MM.1S (cell line): Measurements from ENCODE around the gene KCNQ2.

ENCODE experiments used
- DNase-seq: peaks from one replicate; pipeline ENCODE4 v3.0.0-alpha.2; 2015
- H2AFZ ChIP-seq: fragments of 300-600 bp; sonication (generic); 2 replicates; pipeline ENCODE4 v1.6.0; 2016; ENCODE audit warnings: antibody characterized with exemption, low read length
- H3F3A ChIP-seq: fragments of 300-600 bp; sonication (generic); 2 replicates; pipeline ENCODE4 v1.6.1; 2016; ENCODE audit warnings: mild to moderate bottlenecking, antibody characterized with exemption, low read length, moderate library complexity, mixed read lengths; ENCODE audit not compliant: insufficient read depth
- H3K27ac ChIP-seq: fragments of 300-600 bp; sonication (generic); 2 replicates; pipeline ENCODE4 v1.5.1; 2016; ENCODE audit warnings: mild to moderate bottlenecking, low read length
- H3K27me3 ChIP-seq: fragments of 300-600 bp; sonication (generic); replicated peaks from 2 replicates; pipeline ENCODE4 v1.6.0; 2016; ENCODE audit warnings: low read length; ENCODE audit not compliant: insufficient read depth
- H3K36me3 ChIP-seq: fragments of 300-600 bp; sonication (generic); replicated peaks from 2 replicates; pipeline ENCODE4 v1.6.1; 2016; ENCODE audit warnings: mild to moderate bottlenecking, low read length, mixed read lengths; ENCODE audit not compliant: insufficient read depth
- H3K4me1 ChIP-seq: fragments of 300-600 bp; sonication (generic); 2 replicates; pipeline ENCODE4 v1.6.1; 2016; ENCODE audit warnings: low read length, mixed read lengths
- H3K4me2 ChIP-seq: fragments of 300-600 bp; sonication (generic); 2 replicates; pipeline ENCODE4 v1.6.0; 2016; ENCODE audit warnings: low read depth, low read length
- H3K4me3 ChIP-seq: fragments of 300-600 bp; sonication (generic); 2 replicates; pipeline ENCODE4 v1.5.1; 2016; ENCODE audit warnings: low read length, mixed read lengths
- H3K79me2 ChIP-seq: fragments of 300-600 bp; sonication (generic); 2 replicates; pipeline ENCODE4 v1.6.1; 2016; ENCODE audit warnings: mixed run types, low read length, mixed read lengths
- H3K9ac ChIP-seq: fragments of 300-600 bp; sonication (generic); 2 replicates; pipeline ENCODE4 v1.6.1; 2016; ENCODE audit warnings: low read length, mixed read lengths
- H3K9me2 ChIP-seq: fragments of 300-600 bp; sonication (generic); replicated peaks from 2 replicates; pipeline ENCODE4 v1.6.1; 2016; ENCODE audit warnings: mild to moderate bottlenecking, low read length, mixed read lengths; ENCODE audit not compliant: insufficient read depth
- H3K9me3 ChIP-seq: fragments of 300-600 bp; sonication (generic); replicated peaks from 2 replicates; pipeline ENCODE4 v1.6.1; 2016; ENCODE audit warnings: mild to moderate bottlenecking, low read length, mixed read lengths; ENCODE audit not compliant: insufficient read depth
- H4K20me1 ChIP-seq: fragments of 300-600 bp; sonication (generic); 2 replicates; pipeline ENCODE4 v1.6.1; 2016; ENCODE audit warnings: mild to moderate bottlenecking, low read length, moderate library complexity, mixed read lengths; ENCODE audit not compliant: insufficient read depth
- CTCF ChIP-seq: fragments of 300-600 bp; sonication (generic); IDR thresholded peaks from 2 replicates; pipeline ENCODE4 v1.5.1; 2016; ENCODE audit warnings: antibody characterized with exemption, low read length, mixed read lengths
- EZH2 ChIP-seq: fragments of 300-600 bp; sonication (generic); optimal IDR thresholded peaks from 2 replicates; pipeline ENCODE3; 2017; ENCODE audit warnings: low read depth, mild to moderate bottlenecking, antibody characterized with exemption, low read length, mixed read lengths
- EZH2phosphoT487 ChIP-seq: fragments of 300-600 bp; sonication (generic); IDR thresholded peaks from 2 replicates; pipeline ENCODE4 v1.6.1; 2018; ENCODE audit warnings: antibody characterized with exemption, low read length

The KCNQ2 gene

GRCh38 chr20:63368151-63368550 is 104.3 kb downstream of the KCNQ2 start:
- Histone ChIP-seq H3K79me2 (no peaks in the 10 kb centered on the region), H3K27ac (no peak overlapping the region), H3K27me3 (peaks cover 91% of the 10 kb centered on the region), H3K4me2 (no peak overlapping the region), H3F3A (no peaks in the 10 kb centered on the region), H3K9me2 (no peaks in the 10 kb centered on the region), H3K9ac (no peak overlapping the region), H4K20me1 (no peaks in the 10 kb centered on the region), H3K4me3 (no peak overlapping the region), H3K4me1 (no peaks in the 10 kb centered on the region), H3K36me3 (no peaks in the 10 kb centered on the region), H2AFZ (no peak overlapping the region), H3K9me3 (no peaks in the 10 kb centered on the region)
- DNase-seq, result no peak
- TF ChIP-seq CTCF, result no peak
- no peak for TF ChIP-seq EZH2phosphoT487
- TF ChIP-seq EZH2, result no peak

- no peaks in the 10 kb centered on the region for H3K79me2 ChIP-seq
- H3F3A ChIP-seq, result no peaks in the 10 kb centered on the region
- H3K9me2 ChIP-seq, result no peaks in the 10 kb centered on the region
- no peaks in the 10 kb centered on the region for H4K20me1 ChIP-seq
- H3K9ac ChIP-seq, result no peak overlapping the region
- TF ChIP-seq CTCF (no peak), EZH2 (no peak), EZH2phosphoT487 (no peak)
- H3K4me1 ChIP-seq, result no peaks in the 10 kb centered on the region
- H2AFZ ChIP-seq, result no peak overlapping the region
- H3K36me3 ChIP-seq, result no peaks in the 10 kb centered on the region
- H3K4me3 ChIP-seq, result no peak overlapping the region
- peaks cover 91% of the 10 kb centered on the region for H3K27me3 ChIP-seq
- no peak for DNase-seq
- H3K4me2 ChIP-seq, result no peak overlapping the region
- H3K9me3 ChIP-seq, result no peaks in the 10 kb centered on the region
- H3K27ac ChIP-seq, result no peak overlapping the region
These were observed 104.9 kb downstream of the KCNQ2 start for GRCh38 chr20:63367446-63368055.

GRCh38 chr20:63366390-63367365 is 105.8 kb downstream of the KCNQ2 start:
- Histone ChIP-seq H3K36me3 (no peaks in the 10 kb centered on the region), H3K79me2 (no peaks in the 10 kb centered on the region), H3K4me2 (no peak overlapping the region), H3K9ac (no peak overlapping the region), H3K27me3 (peaks cover 96% of the 10 kb centered on the region), H3K9me3 (no peaks in the 10 kb centered on the region), H2AFZ (no peak overlapping the region), H3F3A (no peaks in the 10 kb centered on the region), H4K20me1 (no peaks in the 10 kb centered on the region), H3K4me1 (no peaks in the 10 kb centered on the region), H3K27ac (no peak overlapping the region), H3K4me3 (no peak overlapping the region), H3K9me2 (no peaks in the 10 kb centered on the region)
- no peak for TF ChIP-seq EZH2phosphoT487
- TF ChIP-seq EZH2, result no peak
- no peak for TF ChIP-seq CTCF
- DNase-seq, result no peak
